Stimulated activated naive CD4-positive, alpha-beta T cell treated with Interleukin-2 at 50 U/mL for 16 hours (primary cell): Measurements from ENCODE around the gene PPP1R18.
A peak's percentile ranks its signal among the peaks of the same experiment; 100 is the strongest.
"Not testable (repeated sequence)": the region's sequence is repeated elsewhere in the genome, so short reads cannot be mapped to it uniquely, and the experiment has no call there.

Experiments
- DNase-seq: peaks from one replicate; lab custom pipeline; 2025; lab: John Stamatoyannopoulos, UW

The PPP1R18 gene

GRCh38 chr6:30666300-30666699, 20.1 kb downstream of the PPP1R18 start:
- peak; percentile 21 for DNase-seq

GRCh38 chr6:30664994-30665767, 21.3 kb downstream of the PPP1R18 start:
- no peak for DNase-seq

- not testable (repeated sequence) for DNase-seq
These were observed 28.5 kb downstream of the PPP1R18 start for GRCh38 chr6:30657922-30658321.

- DNase-seq: no peak
These were observed 29.0 kb downstream of the PPP1R18 start for GRCh38 chr6:30657454-30657853.

- no peak for DNase-seq
These were observed 29.9 kb downstream of the PPP1R18 start for GRCh38 chr6:30656513-30656912.

- no peak for DNase-seq
These were observed 30.7 kb downstream of the PPP1R18 start for GRCh38 chr6:30655743-30656094.

- no peak for DNase-seq
These were observed 31.4 kb downstream of the PPP1R18 start for GRCh38 chr6:30654798-30655742.

- no peak for DNase-seq
These were observed 35.3 kb downstream of the PPP1R18 start for GRCh38 chr6:30651143-30651542.

GRCh38 chr6:30647242-30648116, 39.0 kb downstream of the PPP1R18 start:
- peak; percentile 68 for DNase-seq

GRCh38 chr6:30646450-30647241, 39.8 kb downstream of the PPP1R18 start, which contains the start of gene C6orf136:
C6orf136 (plus strand) TSS chr6:30647133; CDS start chr6:30647232, 99 bp downstream.
- peak; percentile 93 for DNase-seq

- no peak for DNase-seq
These were observed 40.5 kb downstream of the PPP1R18 start for GRCh38 chr6:30645989-30646388.

- DNase-seq: no peak
These were observed 41.7 kb downstream of the PPP1R18 start for GRCh38 chr6:30644769-30645168.

- DNase-seq: no peak
These were observed 42.8 kb downstream of the PPP1R18 start for GRCh38 chr6:30643656-30644055.

GRCh38 chr6:30641048-30641447, 45.4 kb downstream of the PPP1R18 start:
- no peak for DNase-seq

GRCh38 chr6:30640481-30640880, 46.0 kb downstream of the PPP1R18 start:
- no peak for DNase-seq

GRCh38 chr6:30635834-30636233, 50.6 kb downstream of the PPP1R18 start:
- no peak for DNase-seq

GRCh38 chr6:30626484-30627366, 59.7 kb downstream of the PPP1R18 start, which contains the start of gene ATAT1:
ATAT1 (plus strand) TSS chr6:30626874.
- DNase-seq: peak; percentile 86
